Panc1 (cell line): ENCODE measurements around the gene TGFBR1.

Experiments
- CTCF ChIP-seq: fragments of 450-650 bp; IDR thresholded peaks from 2 replicates; pipeline ENCODE4 v1.5.1; 2017; ENCODE audit warnings: mild to moderate bottlenecking
- POLR2AphosphoS5 ChIP-seq: IDR thresholded peaks from 2 replicates; pipeline ENCODE4 v1.6.1; 2012; ENCODE audit warnings: mild to moderate bottlenecking, low read depth, low read length, moderate library complexity
- REST ChIP-seq, 2 experiments: IDR thresholded peaks; 2 replicates each; pipeline ENCODE4 v1.6.1; 2011 to 2012; ENCODE audit warnings: low read depth in 2 of 2, control low read depth in 1 of 2, low read length in 1 of 2, mild to moderate bottlenecking in 1 of 2, moderate library complexity in 1 of 2; ENCODE audit not compliant: insufficient read depth in 1 of 2
- SIN3A ChIP-seq: IDR thresholded peaks from 2 replicates; pipeline ENCODE4 v1.6.1; 2012; ENCODE audit warnings: low read depth, mild to moderate bottlenecking, low read length, moderate library complexity, borderline replicate concordance; ENCODE audit not compliant: insufficient read depth

GRCh38 chr9:99155736-99156135 lies 50.8 kb downstream of the TGFBR1 start:
- no peak for TF ChIP-seq POLR2AphosphoS5
- no peak for TF ChIP-seq REST (IDR thresholded peaks at IDR 0.05; ENCODE audit: insufficient read depth in 1 of 2, low read depth in 2 of 2, low read length in 1 of 2)
- no peak for TF ChIP-seq CTCF
- no peak for TF ChIP-seq SIN3A
